OCI-LY7 (cell line): Measurements from ENCODE around the gene SUSD5. TPM values are rescaled to one million over a fixed set of nuclear protein-coding genes. Genes with fewer than 3 reads are reported as not detected.

Experiments
- Bru-seq: library from RNA; stranded (reverse); fragments of 400-500 nt; gene quantifications from one replicate; lab custom pipeline; 2021; lab: Mats Ljungman, UMichigan
- BruChase-seq, 2 experiments: library from RNA; stranded (reverse); fragments of 400-500 nt; gene quantifications; one replicate each; lab custom pipeline; 2021; lab: Mats Ljungman, UMichigan
- BruUV-seq: library from RNA; stranded (reverse); fragments of 400-500 nt; replicated peaks from 2 replicates; lab custom pipeline; 2021; lab: Mats Ljungman, UMichigan
- CTCF ChIA-PET: fragments of 300-600 bp; sonication (Branson Sonifier 250); formaldehyde crosslinking; loops from one replicate; lab custom pipeline; 2022; ENCODE audit warnings: antibody characterized with exemption; ENCODE audit not compliant: unreplicated experiment; lab: Charles Lee
- POLR2A ChIA-PET: fragments of 300-600 bp; sonication (Branson Sonifier 250); formaldehyde crosslinking; loops from one replicate; lab custom pipeline; 2022; ENCODE audit warnings: antibody characterized with exemption; lab: Charles Lee
- DNase-seq: peaks from one replicate; pipeline ENCODE4 v3.0.0-alpha.2; 2015; ENCODE audit warnings: low spot score
- H2AFZ ChIP-seq: fragments of 200-600 bp; sonication (generic), shearing (Covaris generic); 2 replicates; pipeline ENCODE4 v1.6.1; 2014; ENCODE audit warnings: mild to moderate bottlenecking, antibody characterized with exemption, low read length, moderate library complexity
- H3K27ac ChIP-seq: fragments of 200-600 bp; sonication (generic); 2 replicates; pipeline ENCODE4 v1.5.1; 2014; ENCODE audit warnings: mixed run types, low read depth, mild to moderate bottlenecking, moderate library complexity, low read length, inconsistent platforms; ENCODE audit not compliant: poor library complexity, severe bottlenecking
- H3K36me3 ChIP-seq: fragments of 200-600 bp; sonication (generic); 2 replicates; pipeline ENCODE4 v1.6.1; 2014; ENCODE audit warnings: mild to moderate bottlenecking, antibody characterized with exemption, low read length, moderate library complexity, mixed read lengths; ENCODE audit not compliant: insufficient read depth
- H3K4me1 ChIP-seq: fragments of 200-600 bp; sonication (generic); 2 replicates; pipeline ENCODE4 v1.5.1; 2014; ENCODE audit warnings: mild to moderate bottlenecking, low read length; ENCODE audit not compliant: insufficient read depth, poor library complexity, severe bottlenecking
- H3K4me2 ChIP-seq: fragments of 200-600 bp; sonication (generic); 2 replicates; pipeline ENCODE4 v1.6.1; 2014; ENCODE audit warnings: mild to moderate bottlenecking, low read length
- H3K4me3 ChIP-seq: fragments of 200-600 bp; sonication (generic); 2 replicates; pipeline ENCODE4 v1.5.1; 2014; ENCODE audit warnings: mild to moderate bottlenecking, low read depth, low read length; ENCODE audit not compliant: poor library complexity, severe bottlenecking
- H3K79me2 ChIP-seq: fragments of 200-600 bp; sonication (generic); 2 replicates; pipeline ENCODE4 v1.6.1; 2016; ENCODE audit warnings: low read depth, mild to moderate bottlenecking, low read length, moderate library complexity, mixed read lengths; ENCODE audit not compliant: insufficient read depth
- H3K9me2 ChIP-seq: fragments of 200-600 bp; sonication (generic); 2 replicates; pipeline ENCODE4 v1.6.1; 2016; ENCODE audit warnings: mild to moderate bottlenecking, low read length, mixed read lengths; ENCODE audit not compliant: insufficient read depth
- H3K9me3 ChIP-seq: fragments of 200-600 bp; sonication (generic); 2 replicates; pipeline ENCODE4 v1.6.1; 2014; ENCODE audit warnings: mild to moderate bottlenecking, mixed run types, low read length, mixed read lengths
- H4K20me1 ChIP-seq: fragments of 200-600 bp; sonication (generic); 2 replicates; pipeline ENCODE4 v1.6.1; 2014; ENCODE audit warnings: mild to moderate bottlenecking, antibody characterized with exemption, low read length, moderate library complexity, mixed read lengths; ENCODE audit not compliant: insufficient read depth
- CTCF ChIP-seq: fragments of 200-600 bp; sonication (generic); conservative IDR thresholded peaks from 2 replicates; pipeline ENCODE4 v1.5.1; 2014; ENCODE audit warnings: mild to moderate bottlenecking, antibody characterized with exemption, low read length, moderate library complexity, mixed read lengths
- EZH2phosphoT487 ChIP-seq: fragments of 200-600 bp; sonication (generic); IDR thresholded peaks from 2 replicates; pipeline ENCODE4 v1.6.1; 2018; ENCODE audit warnings: low read depth, borderline replicate concordance, mild to moderate bottlenecking, mixed run types, antibody characterized with exemption, low read length, moderate library complexity, mixed read lengths
- intact Hi-C: fragments of 100-400 bp; cut with micrococcal nuclease; formaldehyde crosslinking; loops from one replicate; pipeline ENCODE4 v1.10.0; 2022; ENCODE audit not compliant: unreplicated experiment
- long read RNA-seq: library from polyadenylated mRNA; stranded (forward); transcript quantifications from one replicate; pipeline ENCODE4 v2.0.0, GENCODE V29; 2022
- total RNA-seq, 2 experiments: library from RNA; depleted of rRNA in 1 of 2; stranded (reverse); fragments of >200 nt in 1 of 2; shearing (Covaris generic) in 1 of 2; gene quantifications; 2 replicates each; pipeline ENCODE4 v1.2.3, GENCODE V29; 2014 to 2022

SUSD5 gene
- total RNA-seq (2014; rRNA removed; shearing (Covaris generic)) (not detected in 2 replicates), total RNA-seq (2022) (not detected in 2 replicates), Bru-seq, nascent RNA (percentile 4 among the genes with signal in this experiment), BruChase-seq, experiment 1, labeled RNA remaining after a 6-hour chase (not detected), BruChase-seq, experiment 2, labeled RNA remaining after a 2-hour chase (not detected)
- long read RNA-seq, result 0 reads

GRCh38 chr3:33218446-33219174 is at the start of gene SUSD5:
Gene SUSD5 (minus strand): TSS chr3:33218810. CDS start chr3:33218797, 13 bp downstream.
- H3K4me1 ChIP-seq, result no peaks in the 10 kb centered on the region
- no peak within 1 kb of the TSS for H2AFZ ChIP-seq
- TF ChIP-seq EZH2phosphoT487 (no peak), CTCF (no peak)
- no peaks in the 10 kb centered on the region for H3K79me2 ChIP-seq
- H3K4me3 ChIP-seq, result no peak within 1 kb of the TSS
- H4K20me1 ChIP-seq, result no peaks in the 10 kb centered on the region
- no peak within 1 kb of the TSS for H3K4me2 ChIP-seq
- H3K36me3 ChIP-seq, result no peaks in the 10 kb centered on the region
- intact Hi-C loops, result no loop called here
- no peaks in the 10 kb centered on the region for H3K9me2 ChIP-seq
- CTCF ChIA-PET, result no interaction called here
- no peak for DNase-seq
- POLR2A ChIA-PET, result interaction anchor here (0.5 kb wide), 1 partner anchor 462 kb away, joined by 3 read pairs; no protein-coding TSS in a partner anchor
- no peaks in the 10 kb centered on the region for H3K9me3 ChIP-seq
- no TSS peak for BruUV-seq
- H3K27ac ChIP-seq, result no peak within 1 kb of the TSS

- ChIA-PET CTCF (no interaction called here), POLR2A (interaction anchor here (0.6 kb wide), 2 partner anchors 160 to 1990 kb away, joined by 3 read pairs; no protein-coding TSS in a partner anchor)
- DNase-seq, result no peak
- intact Hi-C loops, result no loop called here
- Histone ChIP-seq H3K9me2 (no peaks in the 10 kb centered on the region), H3K79me2 (no peaks in the 10 kb centered on the region), H3K4me2 (no peak overlapping the region), H3K4me1 (no peaks in the 10 kb centered on the region), H2AFZ (no peak overlapping the region), H3K27ac (no peak overlapping the region), H3K9me3 (no peaks in the 10 kb centered on the region), H3K4me3 (no peak overlapping the region), H3K36me3 (no peaks in the 10 kb centered on the region), H4K20me1 (no peaks in the 10 kb centered on the region)
- TF ChIP-seq CTCF (no peak), EZH2phosphoT487 (no peak)
- no TSS peak for BruUV-seq
Observed at GRCh38 chr3:33260104-33260503, 41.5 kb upstream of the SUSD5 start.

GRCh38 chr3:33256249-33256648 is 37.6 kb upstream of the SUSD5 start:
- H3K79me2 ChIP-seq, result no peaks in the 10 kb centered on the region
- ChIA-PET CTCF (no interaction called here), POLR2A (no interaction called here)
- TF ChIP-seq CTCF (no peak), EZH2phosphoT487 (no peak)
- H3K4me3 ChIP-seq, result no peak overlapping the region
- no peak for DNase-seq
- no peak overlapping the region for H3K27ac ChIP-seq
- no peak overlapping the region for H3K4me2 ChIP-seq
- no peaks in the 10 kb centered on the region for H3K36me3 ChIP-seq
- H4K20me1 ChIP-seq, result no peaks in the 10 kb centered on the region
- no peaks in the 10 kb centered on the region for H3K9me2 ChIP-seq
- intact Hi-C loops, result no loop called here
- no peaks in the 10 kb centered on the region for H3K9me3 ChIP-seq
- no TSS peak for BruUV-seq
- H2AFZ ChIP-seq, result no peak overlapping the region
- no peaks in the 10 kb centered on the region for H3K4me1 ChIP-seq
